Activated naive CD4-positive, alpha-beta T cell treated with anti-CD3 and anti-CD28 coated beads, Interleukin-2, amount 50 U/mL, for 16 hours (primary cell): Measurements from ENCODE around the gene ZNF324.
A peak's percentile ranks its signal among the peaks of the same experiment; 100 is the strongest.
"Not testable (repeated sequence)": the region's sequence is repeated elsewhere in the genome, so short reads cannot be mapped to it uniquely, and the experiment has no call there.

Experiments
- DNase-seq: peaks from one replicate; pipeline ENCODE4 v3.0.0-alpha.2; 2020

Gene ZNF324

DNA sequence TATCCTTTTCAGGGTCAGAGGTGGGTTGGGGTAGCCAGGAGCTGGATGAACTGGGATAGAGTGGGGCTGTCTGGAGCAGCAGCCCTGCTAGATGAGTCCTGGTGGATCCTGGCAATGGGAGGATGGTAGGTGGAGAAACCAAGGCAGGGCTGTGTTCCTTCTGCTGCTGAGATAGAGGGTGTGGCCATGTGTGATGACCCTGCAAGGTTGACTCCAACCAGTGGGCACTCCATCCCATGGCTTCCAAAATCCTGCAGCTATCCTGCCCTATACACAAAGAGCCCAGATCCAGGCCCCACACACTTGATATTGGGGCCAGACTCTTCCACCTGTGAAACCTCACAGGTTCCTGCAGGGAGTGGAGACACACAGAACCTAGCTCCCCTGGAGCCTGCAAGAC is 6.9 kb downstream of the ZNF324 start:
- DNase-seq: no peak

DNA sequence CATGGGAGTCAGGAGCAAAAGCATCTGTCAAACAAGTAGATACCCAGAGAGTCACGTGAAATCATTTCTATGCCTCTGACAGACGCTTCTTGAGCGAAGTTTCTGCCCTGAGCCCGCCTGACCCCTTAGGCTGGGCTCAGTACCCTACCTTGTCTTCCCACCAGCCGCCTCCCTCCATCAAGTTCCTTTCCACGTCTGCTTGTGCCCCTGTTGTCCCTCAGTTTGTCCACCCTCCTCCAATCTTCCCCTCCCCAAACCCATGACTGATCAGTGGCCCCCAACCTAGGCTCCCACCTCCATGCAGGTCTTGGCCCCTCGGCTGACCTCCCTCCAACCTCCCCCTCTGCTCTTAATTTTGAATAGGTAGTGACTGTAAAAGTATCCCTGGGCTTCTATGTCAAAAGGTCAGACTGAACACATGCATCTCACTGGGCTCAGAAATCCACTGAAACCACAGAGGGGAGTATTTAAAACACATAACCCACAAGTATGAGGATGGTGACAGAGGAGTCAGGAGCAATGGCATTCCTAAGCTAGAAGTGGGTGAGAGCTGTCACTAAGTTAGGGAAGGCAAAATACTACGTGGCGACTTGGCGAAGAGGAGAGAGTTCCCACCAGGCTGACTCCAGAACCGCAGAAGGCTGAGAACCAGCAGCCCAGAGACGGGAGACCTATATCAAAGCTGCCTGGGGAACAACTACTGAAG is 7.6 kb downstream of the ZNF324 start:
- DNase-seq: no peak

DNA sequence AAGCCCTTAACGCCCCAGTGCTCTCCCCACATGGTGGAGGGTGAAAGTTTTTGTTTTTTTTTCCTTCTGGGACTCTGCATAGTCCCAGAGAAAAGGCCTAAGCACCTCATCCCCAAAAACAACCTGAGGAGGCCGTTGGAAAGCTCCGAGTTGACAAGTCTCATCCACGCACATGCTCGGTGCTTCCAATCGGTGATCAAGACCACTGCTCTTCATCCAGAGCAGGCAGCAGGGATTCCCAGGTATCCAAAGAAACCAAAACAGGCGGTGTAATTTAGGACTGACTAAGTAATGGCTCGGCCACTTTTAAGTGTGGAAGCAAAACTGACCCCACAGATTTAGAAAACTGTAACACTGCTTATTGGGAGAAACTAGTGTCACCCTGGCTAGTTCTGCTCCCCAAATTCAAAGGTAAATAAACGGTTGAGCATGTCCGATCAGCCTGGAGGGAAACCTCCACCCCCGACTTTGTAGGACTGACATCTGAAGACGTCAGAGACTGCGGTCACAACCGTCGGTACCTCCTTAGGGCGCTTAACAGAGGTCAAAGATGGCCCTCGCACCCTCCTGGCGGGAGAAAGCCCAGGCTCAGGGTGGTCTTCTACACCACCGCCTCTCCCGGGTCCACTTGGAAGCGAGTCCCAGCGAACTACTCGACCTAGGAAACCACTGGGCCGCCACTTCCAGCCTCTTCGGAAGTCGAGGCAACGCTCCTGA is 8.3 kb downstream of the ZNF324 start:
- no peak for DNase-seq

DNA sequence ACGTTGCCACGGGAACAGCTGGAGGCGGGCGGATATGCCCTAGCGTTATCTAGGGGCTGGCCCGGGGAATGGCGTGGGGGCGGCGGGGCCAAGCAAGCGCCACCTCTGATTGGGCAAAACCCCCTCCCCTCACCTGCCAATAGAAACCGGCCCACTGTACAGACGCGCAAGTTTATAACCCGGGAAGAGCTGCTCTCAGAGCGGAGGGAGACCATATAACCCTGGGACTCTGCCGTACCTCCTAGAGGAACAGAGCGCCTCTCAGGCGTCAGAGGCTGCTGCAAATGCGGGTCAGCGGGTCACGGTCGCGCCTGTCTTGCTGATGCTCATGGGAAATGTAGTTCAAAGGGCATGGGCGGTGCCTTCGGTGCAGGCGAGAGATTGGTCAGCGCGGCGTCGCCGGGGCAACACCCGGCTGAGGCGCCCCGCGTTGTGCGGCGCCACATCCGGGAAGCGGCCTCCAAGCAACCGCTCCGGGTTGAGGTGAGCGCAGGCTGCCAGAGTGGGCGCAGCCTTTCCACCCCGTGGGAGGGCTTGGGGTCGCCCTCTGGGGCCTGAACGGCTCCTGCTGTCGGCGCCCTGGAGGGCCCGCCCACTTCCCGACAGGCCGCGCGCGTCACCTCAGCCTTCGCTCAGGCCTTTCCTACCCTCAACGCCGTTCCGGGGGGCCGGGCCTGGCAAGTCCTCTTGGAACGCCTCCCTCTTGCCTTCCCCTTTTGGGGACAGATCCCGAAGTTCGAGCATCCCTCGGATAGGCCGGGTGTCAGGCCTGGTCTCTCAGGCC is 9.0 kb downstream of the ZNF324 start, which contains the start of gene ZNF446:
ZNF446 (plus strand) TSS at position 639 of the 784 bp plus-strand sequence. CDS start 867 bp downstream, outside the sequence.
- DNase-seq: peak; percentile 95

DNA sequence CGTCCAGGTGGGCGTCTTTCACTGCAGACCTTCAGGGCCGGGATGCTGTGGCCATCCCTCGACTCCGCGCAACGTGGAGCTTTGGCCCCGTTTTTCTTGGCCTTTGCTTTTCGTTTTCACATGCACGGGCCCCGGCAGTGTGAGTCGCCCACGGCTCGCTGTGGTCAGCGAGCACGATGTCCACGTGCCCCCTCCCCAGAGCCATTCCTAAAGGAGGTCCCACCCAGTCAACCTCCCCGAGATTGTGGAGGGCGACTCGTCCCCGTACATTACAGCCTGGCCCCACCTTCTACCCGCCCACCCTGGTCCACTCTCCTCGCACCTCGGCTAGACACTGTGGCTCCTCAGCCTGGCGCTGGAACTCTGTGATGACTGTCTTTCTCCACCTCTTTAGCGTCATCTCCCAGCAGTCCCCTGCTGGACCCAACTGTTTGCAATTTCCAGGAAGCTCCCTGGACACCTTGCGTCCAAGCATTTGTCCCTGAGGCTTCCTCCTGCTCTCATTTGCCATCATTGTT is 9.7 kb downstream of the ZNF324 start:
- DNase-seq: no peak

DNA sequence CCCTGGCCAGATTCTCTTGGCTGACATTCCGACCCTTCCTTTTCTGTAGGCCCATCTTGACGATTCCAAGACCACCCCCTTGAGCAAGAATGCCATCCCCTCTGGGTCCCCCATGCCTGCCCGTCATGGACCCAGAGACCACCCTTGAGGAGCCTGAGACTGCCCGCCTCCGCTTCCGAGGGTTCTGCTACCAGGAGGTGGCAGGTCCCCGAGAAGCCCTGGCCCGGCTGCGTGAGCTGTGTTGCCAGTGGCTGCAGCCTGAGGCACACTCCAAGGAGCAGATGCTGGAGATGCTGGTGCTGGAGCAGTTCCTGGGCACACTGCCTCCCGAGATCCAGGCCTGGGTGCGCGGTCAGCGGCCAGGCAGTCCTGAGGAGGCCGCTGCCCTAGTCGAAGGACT is 10.2 kb downstream of the ZNF324 start:
- no peak for DNase-seq

DNA sequence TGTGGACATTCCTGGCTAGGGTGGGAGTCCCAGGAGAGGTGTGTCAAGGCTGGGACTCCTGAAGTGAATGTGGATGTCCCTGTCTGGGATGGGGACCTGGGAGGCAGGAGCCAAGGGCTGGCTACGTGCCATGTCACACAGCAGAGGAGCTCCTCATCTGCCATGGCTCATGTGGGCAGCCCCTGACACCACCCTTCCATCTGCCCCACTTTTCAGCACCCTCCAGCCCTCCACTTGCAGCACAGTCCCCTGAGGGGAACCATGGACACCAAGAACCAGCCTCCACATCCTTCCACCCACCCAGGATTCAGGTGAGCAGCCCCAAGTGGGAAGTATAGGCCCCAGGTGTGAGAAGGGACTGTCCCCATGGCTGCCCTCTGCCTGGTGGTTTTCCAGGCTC is 11.0 kb downstream of the ZNF324 start:
- DNase-seq: no peak

DNA sequence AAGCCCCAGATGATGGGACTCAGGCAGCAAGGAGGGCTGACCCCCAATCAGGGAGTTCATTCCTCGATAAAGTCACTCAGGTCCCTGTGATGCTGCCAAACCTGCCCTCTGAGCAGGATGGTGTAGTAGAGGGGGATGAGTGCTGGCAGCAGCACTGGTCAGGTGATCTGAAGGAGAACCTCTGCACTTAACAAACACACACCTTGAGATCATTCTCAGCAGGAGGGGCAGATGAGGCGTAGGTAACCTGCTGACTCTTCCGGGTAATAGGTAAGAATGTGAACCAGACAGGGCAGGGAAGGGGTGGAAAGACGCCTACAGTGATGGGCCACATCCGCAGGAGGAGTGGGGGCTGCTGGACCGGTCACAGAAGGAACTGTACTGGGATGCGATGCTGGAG is 12.4 kb downstream of the ZNF324 start:
- no peak for DNase-seq

DNA sequence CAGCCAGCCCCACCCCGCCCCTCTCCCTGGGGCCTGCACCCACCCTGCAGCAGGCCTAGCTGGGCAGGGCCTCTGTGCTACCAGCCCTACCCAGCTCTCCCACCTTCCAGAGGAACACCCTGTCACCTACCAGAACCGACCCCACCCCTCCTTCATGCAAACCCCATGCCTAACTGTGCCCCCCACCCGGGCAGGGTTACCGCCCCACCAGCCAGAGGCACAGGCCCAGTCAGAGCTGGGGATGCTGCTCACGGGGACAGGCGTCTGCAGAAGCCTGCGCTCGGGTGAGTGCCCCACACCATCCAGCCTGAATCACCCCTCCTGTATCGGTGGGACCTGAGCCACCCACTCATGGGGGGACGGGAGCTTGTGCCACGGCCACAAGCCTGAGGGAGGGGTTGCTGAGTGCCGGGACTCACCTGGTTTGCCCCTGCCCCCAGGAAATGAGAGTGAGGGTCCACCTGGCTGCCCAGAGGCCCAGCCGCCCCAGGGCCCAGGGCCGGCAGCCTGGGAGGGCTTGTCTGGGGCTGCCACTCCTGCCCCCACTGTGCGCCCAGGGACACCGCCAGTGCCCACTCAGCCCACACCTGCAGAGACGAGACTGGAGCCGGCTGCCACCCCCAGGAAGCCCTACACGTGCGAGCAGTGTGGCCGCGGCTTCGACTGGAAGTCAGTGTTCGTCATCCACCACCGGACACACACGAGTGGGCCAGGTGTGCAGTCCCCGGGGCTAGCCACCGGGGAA is 13.0 kb downstream of the ZNF324 start:
- no peak for DNase-seq

DNA sequence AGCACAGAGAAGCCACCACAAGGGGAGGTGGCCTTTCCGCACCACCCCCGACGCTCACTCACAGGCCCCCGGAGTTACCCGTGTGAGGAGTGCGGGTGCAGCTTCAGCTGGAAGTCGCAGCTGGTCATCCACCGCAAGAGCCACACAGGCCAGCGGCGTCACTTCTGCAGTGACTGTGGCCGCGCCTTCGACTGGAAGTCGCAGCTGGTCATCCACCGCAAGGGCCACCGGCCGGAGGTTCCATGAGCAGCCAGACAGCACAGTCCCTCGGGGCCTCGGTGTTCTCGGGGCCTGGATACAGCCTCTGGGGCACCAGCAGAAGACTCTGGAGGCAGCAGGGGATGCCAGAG is 13.6 kb downstream of the ZNF324 start:
- DNase-seq: no peak

DNA sequence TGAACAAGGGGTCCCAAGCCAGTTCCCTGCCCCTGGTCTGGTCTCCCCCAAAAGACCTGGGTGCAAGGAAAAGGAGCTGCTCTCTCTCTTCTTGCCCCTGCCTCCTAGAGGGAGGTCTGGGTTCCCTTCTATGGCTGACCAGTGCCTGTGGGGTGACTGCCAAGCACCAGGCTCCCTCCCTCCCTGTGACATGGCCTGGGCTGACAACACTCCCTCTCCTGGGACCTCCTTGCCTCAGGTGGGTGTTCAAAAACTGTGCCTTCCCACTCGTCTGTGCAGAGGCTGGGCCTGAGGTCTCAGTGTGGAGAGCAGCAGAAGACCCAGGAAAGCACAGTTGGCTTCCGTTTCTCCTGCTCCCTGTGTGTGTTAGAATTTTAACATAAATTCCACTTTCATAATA is 14.0 kb downstream of the ZNF324 start:
- no peak for DNase-seq

DNA sequence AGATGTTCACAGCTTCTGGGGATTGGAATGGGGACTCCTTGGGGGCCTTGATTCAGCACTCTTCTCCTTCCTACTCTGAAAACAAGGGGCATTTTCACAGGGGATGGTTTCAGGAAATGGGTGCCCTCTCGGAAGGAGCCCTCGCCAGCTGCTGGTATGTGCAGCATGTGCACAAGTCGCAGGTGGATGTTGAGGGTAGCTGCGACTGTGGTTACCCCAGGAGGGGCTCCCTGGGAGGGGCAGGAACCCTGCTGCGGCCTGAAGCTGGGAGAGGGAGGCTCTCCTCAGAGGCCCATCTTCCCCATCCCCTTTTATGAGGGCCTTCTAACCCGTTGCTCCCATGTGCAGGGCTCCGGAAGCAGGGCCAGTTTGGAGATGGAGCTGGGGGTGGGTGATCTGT is 15.5 kb downstream of the ZNF324 start:
- DNase-seq: no peak

DNA sequence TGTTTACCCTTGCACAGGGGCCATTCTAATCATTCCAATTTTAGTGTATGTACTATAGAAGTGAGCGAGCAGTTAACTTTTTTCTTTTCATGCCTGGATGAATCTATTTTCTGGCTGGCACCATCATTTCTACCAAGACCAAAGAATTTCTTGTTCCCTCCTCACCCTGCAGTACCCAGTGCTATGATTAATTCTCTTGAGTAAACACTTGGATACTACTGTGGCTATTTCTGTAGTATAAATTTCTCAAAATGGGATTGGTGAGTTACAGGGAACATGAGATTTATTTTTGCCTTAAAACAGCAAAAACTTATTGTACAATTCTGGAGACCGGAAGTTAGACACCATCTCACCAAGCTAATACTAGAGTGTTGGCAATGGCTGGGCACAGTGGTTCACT is 16.9 kb downstream of the ZNF324 start:
- DNase-seq: no peak

DNA sequence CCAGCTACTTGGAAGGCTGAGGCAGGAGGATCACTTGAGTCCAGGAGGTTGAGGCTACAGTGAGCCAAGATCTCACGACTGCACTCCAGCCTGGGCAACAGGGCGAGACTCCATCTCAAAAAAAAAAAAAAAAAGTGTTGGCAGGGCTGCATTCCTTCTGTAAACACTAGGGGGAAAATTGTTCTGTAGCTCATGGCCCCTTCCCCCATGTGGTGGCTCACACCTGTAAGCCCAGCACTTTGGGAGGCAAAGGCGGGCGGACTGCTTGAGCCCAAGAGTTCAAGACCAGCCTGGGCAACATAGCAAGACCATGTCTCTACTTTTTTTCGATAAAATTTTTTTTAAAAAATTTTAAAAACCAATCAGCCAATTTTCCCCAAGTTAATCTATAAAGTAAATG is 17.5 kb downstream of the ZNF324 start:
- not testable (repeated sequence) for DNase-seq

DNA sequence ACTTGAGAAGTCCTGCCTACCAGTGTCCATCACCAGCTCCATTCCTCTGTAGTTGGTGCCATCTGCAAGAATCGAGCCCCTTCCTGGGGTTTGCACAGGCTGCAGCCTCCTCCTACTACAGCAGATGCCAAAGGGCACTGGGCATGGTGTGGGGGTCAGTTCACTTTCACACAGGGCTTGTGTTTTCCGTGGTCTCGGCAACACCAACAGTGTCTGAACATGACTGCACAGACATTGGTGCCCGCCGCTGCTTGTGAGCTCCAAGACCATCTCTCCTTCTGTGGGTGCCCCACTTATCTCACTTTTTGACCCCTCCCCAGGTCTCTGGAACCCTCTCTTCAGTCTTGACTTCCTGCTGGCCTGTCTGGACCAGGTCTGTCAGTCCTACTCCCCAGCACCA is 24.5 kb downstream of the ZNF324 start:
- DNase-seq: no peak

DNA sequence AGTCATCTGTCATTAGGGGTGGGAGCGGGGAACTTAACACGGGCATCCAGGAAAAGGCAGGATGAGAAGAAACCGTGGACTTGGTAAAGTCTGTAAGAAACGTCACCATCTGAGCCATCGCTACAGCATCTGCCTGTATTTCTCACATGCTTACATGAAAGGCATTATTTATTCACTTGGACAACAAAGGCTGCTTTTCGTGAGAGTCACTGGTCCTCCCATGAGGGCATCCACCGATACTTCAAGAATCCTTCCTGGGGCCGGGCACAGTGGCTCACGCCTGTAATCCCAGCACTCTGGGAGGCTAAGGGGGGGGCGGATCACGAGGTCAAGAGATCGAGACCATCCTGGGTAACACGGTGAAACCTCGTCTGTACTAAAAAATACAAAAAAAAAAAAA is 25.4 kb downstream of the ZNF324 start:
- DNase-seq: no peak

DNA sequence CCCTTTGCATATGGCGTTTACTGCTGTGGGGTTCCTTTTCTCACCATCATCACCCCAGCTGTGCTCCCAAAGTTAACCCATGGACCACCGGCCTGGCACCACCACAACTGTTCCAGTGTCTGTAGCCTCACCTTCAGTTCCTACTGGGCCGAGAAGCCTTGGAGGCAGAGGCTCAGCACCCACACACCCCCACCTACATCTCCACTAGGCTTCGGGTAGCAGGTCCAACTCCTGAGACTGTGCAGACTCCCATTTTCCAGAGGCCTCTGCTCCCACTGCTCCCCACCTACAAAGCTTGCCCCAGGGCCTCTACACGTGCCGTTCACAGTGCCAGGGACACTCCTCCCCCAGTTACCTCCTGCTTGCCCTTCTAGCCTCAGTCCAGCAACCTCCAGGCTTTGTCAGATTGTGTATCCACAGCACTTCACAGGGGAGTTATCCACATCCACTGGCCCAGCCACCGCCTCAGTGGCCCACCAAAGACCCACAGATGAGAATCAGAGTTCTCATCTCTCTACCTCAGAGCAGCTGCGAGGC is 30.8 kb downstream of the ZNF324 start:
- DNase-seq: no peak

DNA sequence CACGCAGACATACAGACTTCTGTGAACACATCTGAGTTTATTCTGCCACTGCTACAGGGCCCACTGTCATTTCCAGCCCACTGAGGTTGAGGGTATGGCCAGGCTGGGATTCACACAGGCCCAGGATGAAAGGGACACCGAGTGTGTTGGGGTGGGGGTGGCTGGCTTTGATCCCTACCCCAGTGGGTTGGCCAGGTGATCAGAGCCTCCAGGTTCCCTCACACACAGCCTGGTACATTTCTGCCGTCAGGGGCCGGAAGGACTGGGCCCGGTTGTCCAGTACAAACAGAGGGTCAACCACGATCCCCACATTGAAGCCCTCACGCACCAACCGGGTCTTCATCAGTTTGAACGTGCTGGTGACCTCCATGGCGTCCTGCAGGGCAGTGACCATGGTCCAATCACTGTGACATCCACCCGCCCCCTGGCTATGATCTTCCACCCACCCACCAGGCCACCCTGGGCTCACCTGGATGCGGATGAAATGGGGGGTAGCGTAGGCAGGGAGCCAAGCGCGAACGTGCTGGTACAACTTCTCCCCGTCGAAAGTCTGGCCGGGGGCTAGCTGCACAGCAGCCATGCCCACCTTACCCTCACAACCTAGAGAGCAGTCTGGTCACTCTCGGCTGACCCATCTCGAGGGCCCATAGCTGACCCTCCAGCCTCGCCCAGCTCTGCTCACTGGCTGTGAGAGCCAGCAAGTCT is 31.6 kb downstream of the ZNF324 start:
- no peak for DNase-seq

DNA sequence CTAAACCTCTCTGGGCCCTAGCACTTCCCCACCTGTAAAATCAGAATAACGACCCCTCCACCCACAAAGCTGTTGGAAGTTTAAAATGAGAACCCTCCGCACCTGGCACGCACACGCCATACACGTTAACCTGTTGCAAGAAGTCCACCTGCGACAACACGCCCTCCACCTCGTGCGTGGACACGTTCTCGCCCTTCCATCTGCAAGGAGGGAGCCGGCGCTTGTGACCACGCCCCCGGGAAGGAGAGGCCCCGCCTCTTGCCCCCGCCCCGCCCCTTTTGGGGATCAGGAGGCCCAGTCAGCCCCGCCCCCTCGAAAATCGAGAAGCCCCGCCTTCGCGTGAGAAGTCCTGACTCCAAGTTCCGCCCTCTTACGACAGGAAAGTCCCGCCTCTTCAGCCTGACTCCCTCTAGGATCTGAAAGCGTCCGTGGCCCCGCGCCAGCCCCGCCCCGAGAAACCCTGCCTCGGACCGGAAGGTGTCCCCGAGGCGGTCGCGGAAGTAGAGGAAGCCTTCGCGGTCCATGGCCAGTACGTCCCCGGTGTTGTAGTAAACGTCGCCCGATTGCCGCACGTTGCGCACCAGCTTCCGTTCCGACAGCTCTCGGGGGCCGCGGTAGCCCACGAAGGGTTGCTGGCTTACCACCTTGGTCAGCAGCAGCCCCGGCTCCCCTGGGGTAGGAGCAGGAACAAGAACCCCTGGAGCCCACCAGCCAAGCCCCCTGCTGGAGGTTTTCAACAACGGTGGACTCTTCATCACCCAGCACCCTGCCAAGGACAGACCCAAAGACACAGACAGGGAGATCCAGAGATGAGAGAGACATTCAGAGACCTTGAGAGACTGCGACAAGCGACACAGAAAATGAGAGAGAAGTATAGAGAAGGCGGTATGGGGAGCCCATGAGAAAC is 32.4 kb downstream of the ZNF324 start:
- DNase-seq: peak; percentile 97

DNA sequence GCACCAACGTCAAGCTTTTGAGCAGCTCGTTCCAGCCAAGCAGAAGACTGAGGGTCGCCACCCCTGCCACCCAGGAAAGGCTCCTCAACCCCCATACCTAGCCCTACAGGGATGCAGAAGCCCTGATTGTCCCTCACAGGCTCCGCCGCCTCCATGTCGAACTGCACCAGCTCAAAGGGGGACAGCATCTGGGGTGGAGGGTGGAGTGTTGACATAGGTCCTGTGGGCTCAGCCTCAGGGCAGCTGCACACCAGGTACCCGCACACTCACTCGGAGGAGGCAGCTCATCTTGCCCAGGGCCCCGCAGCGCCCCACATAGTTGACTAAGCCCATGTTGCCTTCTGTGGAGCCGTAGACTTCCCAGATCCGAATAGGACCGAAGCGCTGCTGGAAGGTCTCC is 33.4 kb downstream of the ZNF324 start:
- no peak for DNase-seq
